LoVo (cell line): ENCODE results near the gene NLRP4.

Experiments used
- DNase-seq: peaks from one replicate; pipeline ENCODE4 v3.0.0-alpha.2; 2016; ENCODE audit warnings: low spot score

Gene NLRP4, protein sequence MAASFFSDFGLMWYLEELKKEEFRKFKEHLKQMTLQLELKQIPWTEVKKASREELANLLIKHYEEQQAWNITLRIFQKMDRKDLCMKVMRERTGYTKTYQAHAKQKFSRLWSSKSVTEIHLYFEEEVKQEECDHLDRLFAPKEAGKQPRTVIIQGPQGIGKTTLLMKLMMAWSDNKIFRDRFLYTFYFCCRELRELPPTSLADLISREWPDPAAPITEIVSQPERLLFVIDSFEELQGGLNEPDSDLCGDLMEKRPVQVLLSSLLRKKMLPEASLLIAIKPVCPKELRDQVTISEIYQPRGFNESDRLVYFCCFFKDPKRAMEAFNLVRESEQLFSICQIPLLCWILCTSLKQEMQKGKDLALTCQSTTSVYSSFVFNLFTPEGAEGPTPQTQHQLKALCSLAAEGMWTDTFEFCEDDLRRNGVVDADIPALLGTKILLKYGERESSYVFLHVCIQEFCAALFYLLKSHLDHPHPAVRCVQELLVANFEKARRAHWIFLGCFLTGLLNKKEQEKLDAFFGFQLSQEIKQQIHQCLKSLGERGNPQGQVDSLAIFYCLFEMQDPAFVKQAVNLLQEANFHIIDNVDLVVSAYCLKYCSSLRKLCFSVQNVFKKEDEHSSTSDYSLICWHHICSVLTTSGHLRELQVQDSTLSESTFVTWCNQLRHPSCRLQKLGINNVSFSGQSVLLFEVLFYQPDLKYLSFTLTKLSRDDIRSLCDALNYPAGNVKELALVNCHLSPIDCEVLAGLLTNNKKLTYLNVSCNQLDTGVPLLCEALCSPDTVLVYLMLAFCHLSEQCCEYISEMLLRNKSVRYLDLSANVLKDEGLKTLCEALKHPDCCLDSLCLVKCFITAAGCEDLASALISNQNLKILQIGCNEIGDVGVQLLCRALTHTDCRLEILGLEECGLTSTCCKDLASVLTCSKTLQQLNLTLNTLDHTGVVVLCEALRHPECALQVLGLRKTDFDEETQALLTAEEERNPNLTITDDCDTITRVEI

DNA sequence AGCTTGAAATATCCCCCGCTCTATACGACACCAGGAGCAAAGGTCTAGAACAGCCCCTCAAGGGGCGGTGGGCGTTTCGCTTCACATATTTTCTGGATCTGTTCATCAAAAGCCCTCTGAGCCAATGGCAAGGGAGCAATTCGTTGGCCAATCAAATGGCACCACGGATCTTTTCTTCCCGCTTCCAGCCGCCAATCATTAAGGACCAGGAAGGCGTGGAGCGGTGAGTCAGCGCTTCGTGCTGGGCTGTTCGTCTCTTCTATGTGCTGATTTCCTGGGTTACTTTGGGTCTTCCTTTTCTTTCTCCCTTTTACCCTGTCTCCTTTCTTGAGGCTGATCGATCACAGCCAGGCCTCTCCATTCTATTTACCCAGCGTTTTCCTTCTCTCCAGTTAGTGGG is at the start of gene NLRP4:
Gene NLRP4 (plus strand): TSS at position 201 of the 400 bp plus-strand sequence. CDS start 15,541 bp downstream, outside the sequence.
- DNase-seq: no peak

DNA sequence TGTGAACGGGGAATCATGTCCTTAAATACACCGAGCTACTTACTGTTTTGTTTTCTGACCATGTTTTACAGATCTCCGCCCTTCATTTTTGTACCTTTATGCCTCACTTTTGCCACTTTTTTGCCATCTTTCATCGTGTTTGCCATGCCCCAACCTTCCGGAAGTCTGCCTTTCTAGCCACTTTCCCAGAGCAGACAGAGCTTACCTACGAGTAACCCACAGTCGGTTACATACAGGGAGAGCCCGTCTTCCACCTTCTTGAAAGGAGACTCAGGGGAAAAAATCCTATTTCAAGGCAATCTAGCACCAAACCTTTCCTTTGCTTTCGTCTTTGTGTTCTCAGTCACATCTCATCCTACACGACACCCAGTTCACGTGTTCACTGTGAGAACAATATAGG is 41.3 kb upstream of the NLRP4 start:
- DNase-seq: no peak

DNA sequence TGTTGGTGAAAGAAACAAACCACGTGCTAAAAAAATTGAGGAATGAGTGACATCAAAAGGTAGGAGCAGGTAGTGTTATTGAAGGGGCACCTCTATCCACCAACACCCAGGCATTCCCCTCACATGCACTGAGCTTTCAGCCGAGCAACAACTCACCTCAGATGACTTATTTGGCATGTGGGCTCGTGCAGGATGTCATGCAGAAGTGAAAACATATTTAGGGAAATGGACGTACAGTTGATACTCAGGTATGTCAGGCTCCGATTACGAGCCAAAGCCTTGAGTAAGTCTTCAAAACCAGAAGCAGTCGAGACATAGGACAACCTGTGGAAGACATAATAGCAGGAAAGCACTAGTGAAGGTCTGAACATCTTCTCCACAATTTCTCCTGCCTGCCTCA is 34.9 kb upstream of the NLRP4 start:
- DNase-seq: no peak

DNA sequence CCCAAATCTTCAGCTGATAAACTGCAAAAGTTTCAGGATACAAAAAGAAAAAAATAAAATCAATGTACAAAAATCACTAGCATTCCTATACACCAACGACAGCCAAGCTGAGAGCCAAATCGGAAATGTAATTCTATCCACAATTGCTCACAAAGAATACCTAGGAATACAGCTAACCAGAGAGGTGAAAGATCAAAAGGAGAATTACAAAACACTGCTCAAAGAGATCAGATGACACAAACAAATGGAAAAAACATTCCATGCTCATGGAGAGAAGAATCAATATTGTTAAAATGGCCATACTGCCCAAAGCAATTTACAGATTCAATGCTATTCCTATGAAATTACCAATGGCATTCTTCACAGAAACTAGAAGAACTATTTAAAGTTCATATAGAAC is 34.1 kb upstream of the NLRP4 start:
- DNase-seq: no peak

- DNase-seq: peak; percentile 46
Measured at GRCh38 chr19:55809381-55810058, 26.8 kb upstream of the NLRP4 start.

DNA sequence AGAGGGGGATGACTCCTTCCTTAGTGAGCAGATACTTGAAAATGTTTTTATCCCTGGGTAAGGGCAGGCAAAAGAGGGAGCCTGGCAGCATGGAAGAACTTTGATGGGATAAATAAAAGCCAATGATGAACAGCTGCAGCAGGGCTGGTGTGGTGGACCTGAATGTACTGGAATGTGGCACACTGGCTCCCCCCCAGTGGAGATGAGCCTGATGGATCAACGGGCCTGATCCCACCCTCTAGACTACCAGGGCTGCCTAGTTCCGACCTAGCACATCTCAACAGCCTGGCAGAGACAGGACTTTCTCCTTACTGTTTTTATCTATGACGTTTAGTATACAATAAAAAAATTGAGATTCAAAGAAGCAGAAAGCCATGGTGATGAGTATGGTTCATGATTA is 25.0 kb upstream of the NLRP4 start:
- DNase-seq: no peak

- no peak for DNase-seq
Measured at GRCh38 chr19:55812449-55812848, 23.9 kb upstream of the NLRP4 start.

GRCh38 chr19:55813906-55814305 is 22.4 kb upstream of the NLRP4 start:
- DNase-seq: no peak

DNA sequence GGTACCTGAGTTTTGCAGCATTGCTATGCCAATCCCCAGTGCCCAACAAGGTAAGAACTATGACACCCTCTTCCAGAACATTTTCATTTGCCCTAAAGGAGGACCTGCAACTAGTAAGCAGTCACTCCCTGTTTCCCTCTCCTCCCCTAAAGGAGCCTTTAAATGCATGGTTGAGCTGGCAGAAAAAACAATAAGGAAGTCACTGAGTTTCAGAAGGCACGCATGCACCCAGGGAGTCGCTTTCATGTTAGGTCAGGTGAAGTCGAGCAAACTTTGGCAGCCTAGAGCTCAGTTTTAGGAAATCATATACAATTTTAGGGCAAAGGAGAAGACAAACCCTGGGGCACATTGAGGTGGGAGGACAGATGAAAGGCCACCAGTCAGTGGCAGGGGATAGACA is 16.3 kb upstream of the NLRP4 start:
- no peak for DNase-seq

GRCh38 chr19:55830656-55831055 is 5.7 kb upstream of the NLRP4 start:
- no peak for DNase-seq

DNA sequence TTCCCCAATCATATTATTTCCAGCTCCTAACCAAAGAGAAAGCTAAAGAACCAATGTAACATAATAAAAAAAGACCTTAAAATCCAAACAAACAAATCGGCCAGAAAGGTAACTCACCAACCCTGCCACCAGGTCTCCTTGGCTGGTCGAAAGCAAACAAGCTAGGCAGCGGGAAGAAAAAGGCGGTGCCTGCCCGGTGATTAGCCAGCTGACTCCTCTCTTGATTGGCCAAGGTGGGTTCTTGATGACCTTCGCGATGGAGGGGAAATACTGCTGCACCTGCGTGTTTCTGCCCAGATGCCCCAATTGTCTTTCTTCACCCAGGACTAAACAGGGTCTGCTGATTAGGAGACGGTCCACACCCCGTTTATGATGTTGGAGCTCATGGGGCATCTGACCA is 4.5 kb upstream of the NLRP4 start, which contains the start of gene NLRP11:
Gene NLRP11 (minus strand): TSS at position 154 of the 400 bp plus-strand sequence. CDS start 13,825 bp downstream, outside the sequence.
- no peak for DNase-seq

- DNase-seq: no peak
Measured at GRCh38 chr19:55832676-55833075, 3.7 kb upstream of the NLRP4 start.

DNA sequence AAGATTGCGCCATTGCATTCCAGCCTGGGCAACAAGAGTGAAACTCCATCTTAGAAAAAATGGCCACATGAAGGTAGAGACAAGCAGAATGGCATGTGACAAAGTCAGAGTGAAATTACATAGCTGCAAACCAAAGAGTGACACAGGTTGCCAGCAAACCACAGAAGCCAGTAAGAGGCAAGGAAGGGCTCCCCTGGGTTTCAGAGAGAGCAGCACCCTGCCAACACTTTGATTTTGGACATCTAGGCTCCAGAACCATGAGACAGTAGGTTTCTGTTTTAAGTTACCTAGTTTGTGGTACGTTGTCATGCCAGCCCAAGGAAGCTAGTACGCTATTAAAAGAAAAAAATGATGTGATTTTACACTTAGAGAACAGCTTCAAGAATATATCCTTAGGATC is 1.9 kb downstream of the NLRP4 start:
- DNase-seq: no peak

DNA sequence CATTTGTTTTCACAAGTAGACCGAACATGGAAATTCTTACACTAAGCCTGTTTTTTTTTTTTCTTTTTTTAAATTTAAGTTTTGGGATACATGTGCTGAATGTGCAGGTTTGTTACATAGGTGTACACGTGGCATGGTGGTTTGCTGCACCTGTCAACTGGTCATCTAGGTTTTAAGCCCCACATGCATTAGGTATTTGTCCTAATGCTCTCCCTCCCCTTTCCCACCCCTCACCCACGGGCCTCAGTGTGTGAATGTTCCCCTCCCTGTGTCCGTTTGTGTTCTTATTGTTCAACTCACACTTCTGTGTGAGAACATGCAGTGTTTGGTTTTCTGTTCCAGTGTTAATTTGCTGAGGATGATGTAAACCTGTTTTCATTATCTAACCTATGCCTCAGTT is 2.6 kb downstream of the NLRP4 start:
- no peak for DNase-seq

DNA sequence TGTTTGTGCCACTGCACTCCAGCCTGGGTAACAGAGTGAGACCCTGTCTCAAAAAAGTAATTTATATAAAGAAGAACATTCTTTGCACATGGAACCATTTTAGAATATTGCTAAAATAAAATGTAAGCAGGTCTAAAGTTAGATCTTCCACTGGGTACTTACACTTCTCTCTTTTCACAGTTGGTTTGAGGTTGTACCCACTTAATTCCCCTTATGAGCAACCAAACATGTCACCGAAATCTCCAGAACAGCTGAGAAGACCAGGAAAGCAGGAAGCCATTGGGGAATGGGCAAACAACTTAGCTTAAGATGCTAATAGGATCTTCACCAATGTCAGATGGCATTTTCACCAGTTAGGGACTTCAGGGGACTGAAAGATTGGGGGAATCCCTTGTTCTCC is 18.8 kb downstream of the NLRP4 start:
- no peak for DNase-seq

- no peak for DNase-seq
Measured at GRCh38 chr19:55857149-55857548, 20.8 kb downstream of the NLRP4 start.

DNA sequence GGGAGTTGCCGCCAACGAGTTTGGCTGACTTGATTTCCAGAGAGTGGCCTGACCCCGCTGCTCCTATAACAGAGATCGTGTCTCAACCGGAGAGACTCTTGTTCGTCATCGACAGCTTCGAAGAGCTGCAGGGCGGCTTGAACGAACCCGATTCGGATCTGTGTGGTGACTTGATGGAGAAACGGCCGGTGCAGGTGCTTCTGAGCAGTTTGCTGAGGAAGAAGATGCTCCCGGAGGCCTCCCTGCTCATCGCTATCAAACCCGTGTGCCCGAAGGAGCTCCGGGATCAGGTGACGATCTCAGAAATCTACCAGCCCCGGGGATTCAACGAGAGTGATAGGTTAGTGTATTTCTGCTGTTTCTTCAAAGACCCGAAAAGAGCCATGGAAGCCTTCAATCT is 21.6 kb downstream of the NLRP4 start:
- no peak for DNase-seq

DNA sequence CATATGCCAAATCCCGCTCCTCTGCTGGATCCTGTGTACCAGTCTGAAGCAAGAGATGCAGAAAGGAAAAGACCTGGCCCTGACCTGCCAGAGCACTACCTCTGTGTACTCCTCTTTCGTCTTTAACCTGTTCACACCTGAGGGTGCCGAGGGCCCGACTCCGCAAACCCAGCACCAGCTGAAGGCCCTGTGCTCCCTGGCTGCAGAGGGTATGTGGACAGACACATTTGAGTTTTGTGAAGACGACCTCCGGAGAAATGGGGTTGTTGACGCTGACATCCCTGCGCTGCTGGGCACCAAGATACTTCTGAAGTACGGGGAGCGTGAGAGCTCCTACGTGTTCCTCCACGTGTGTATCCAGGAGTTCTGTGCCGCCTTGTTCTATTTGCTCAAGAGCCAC is 22.1 kb downstream of the NLRP4 start:
- DNase-seq: no peak

DNA sequence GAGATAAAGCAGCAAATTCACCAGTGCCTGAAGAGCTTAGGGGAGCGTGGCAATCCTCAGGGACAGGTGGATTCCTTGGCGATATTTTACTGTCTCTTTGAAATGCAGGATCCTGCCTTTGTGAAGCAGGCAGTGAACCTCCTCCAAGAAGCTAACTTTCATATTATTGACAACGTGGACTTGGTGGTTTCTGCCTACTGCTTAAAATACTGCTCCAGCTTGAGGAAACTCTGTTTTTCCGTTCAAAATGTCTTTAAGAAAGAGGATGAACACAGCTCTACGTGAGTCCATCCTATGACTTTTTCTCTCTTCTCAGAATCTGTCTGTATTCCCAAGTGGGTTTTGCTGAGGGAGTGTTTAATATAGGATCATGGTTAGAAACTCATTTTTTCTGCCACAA is 22.6 kb downstream of the NLRP4 start:
- no peak for DNase-seq

GRCh38 chr19:55866521-55866920 is 30.2 kb downstream of the NLRP4 start:
- no peak for DNase-seq

- no peak for DNase-seq
Measured at GRCh38 chr19:55867101-55867500, 30.8 kb downstream of the NLRP4 start.

DNA sequence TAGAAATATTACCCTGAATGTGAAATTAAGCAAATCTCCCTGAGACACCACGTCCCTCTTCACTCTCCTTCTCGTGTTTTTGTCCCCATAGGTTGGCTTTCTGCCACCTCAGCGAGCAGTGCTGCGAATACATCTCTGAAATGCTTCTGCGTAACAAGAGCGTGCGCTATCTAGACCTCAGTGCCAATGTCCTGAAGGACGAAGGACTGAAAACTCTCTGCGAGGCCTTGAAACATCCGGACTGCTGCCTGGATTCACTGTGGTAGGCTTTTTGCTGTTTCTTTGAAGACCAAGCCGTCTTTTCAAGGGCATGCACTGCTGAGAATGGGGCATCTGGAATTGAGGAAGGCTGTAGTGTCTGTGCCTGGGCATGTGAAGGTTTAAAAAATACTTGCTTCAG is 34.4 kb downstream of the NLRP4 start:
- DNase-seq: no peak
